MM.1S (cell line): ENCODE data around the gene ZBTB7B.

ENCODE experiments used
- DNase-seq: peaks from one replicate; pipeline ENCODE4 v3.0.0-alpha.2; 2015
- H2AFZ ChIP-seq: fragments of 300-600 bp; sonication (generic); 2 replicates; pipeline ENCODE4 v1.6.0; 2016; ENCODE audit warnings: antibody characterized with exemption, low read length
- H3F3A ChIP-seq: fragments of 300-600 bp; sonication (generic); 2 replicates; pipeline ENCODE4 v1.6.1; 2016; ENCODE audit warnings: mild to moderate bottlenecking, antibody characterized with exemption, low read length, moderate library complexity, mixed read lengths; ENCODE audit not compliant: insufficient read depth
- H3K27ac ChIP-seq: fragments of 300-600 bp; sonication (generic); 2 replicates; pipeline ENCODE4 v1.5.1; 2016; ENCODE audit warnings: mild to moderate bottlenecking, low read length
- H3K27me3 ChIP-seq: fragments of 300-600 bp; sonication (generic); replicated peaks from 2 replicates; pipeline ENCODE4 v1.6.0; 2016; ENCODE audit warnings: low read length; ENCODE audit not compliant: insufficient read depth
- H3K36me3 ChIP-seq: fragments of 300-600 bp; sonication (generic); replicated peaks from 2 replicates; pipeline ENCODE4 v1.6.1; 2016; ENCODE audit warnings: mild to moderate bottlenecking, low read length, mixed read lengths; ENCODE audit not compliant: insufficient read depth
- H3K4me1 ChIP-seq: fragments of 300-600 bp; sonication (generic); 2 replicates; pipeline ENCODE4 v1.6.1; 2016; ENCODE audit warnings: low read length, mixed read lengths
- H3K4me2 ChIP-seq: fragments of 300-600 bp; sonication (generic); 2 replicates; pipeline ENCODE4 v1.6.0; 2016; ENCODE audit warnings: low read depth, low read length
- H3K4me3 ChIP-seq: fragments of 300-600 bp; sonication (generic); 2 replicates; pipeline ENCODE4 v1.5.1; 2016; ENCODE audit warnings: low read length, mixed read lengths
- H3K79me2 ChIP-seq: fragments of 300-600 bp; sonication (generic); 2 replicates; pipeline ENCODE4 v1.6.1; 2016; ENCODE audit warnings: mixed run types, low read length, mixed read lengths
- H3K9ac ChIP-seq: fragments of 300-600 bp; sonication (generic); 2 replicates; pipeline ENCODE4 v1.6.1; 2016; ENCODE audit warnings: low read length, mixed read lengths
- H3K9me2 ChIP-seq: fragments of 300-600 bp; sonication (generic); replicated peaks from 2 replicates; pipeline ENCODE4 v1.6.1; 2016; ENCODE audit warnings: mild to moderate bottlenecking, low read length, mixed read lengths; ENCODE audit not compliant: insufficient read depth
- H3K9me3 ChIP-seq: fragments of 300-600 bp; sonication (generic); replicated peaks from 2 replicates; pipeline ENCODE4 v1.6.1; 2016; ENCODE audit warnings: mild to moderate bottlenecking, low read length, mixed read lengths; ENCODE audit not compliant: insufficient read depth
- H4K20me1 ChIP-seq: fragments of 300-600 bp; sonication (generic); 2 replicates; pipeline ENCODE4 v1.6.1; 2016; ENCODE audit warnings: mild to moderate bottlenecking, low read length, moderate library complexity, mixed read lengths; ENCODE audit not compliant: insufficient read depth
- EZH2 ChIP-seq: fragments of 300-600 bp; sonication (generic); optimal IDR thresholded peaks from 2 replicates; pipeline ENCODE3; 2017; ENCODE audit warnings: low read depth, mild to moderate bottlenecking, antibody characterized with exemption, low read length, mixed read lengths
- EZH2phosphoT487 ChIP-seq: fragments of 300-600 bp; sonication (generic); IDR thresholded peaks from 2 replicates; pipeline ENCODE4 v1.6.1; 2018; ENCODE audit warnings: antibody characterized with exemption, low read length
- TF ChIP-seq, protein P1 (sequence below): fragments of 300-600 bp; sonication (generic); IDR thresholded peaks from 2 replicates; pipeline ENCODE4 v1.5.1; 2016; ENCODE audit warnings: antibody characterized with exemption, low read length, mixed read lengths

ZBTB7B gene

DNA sequence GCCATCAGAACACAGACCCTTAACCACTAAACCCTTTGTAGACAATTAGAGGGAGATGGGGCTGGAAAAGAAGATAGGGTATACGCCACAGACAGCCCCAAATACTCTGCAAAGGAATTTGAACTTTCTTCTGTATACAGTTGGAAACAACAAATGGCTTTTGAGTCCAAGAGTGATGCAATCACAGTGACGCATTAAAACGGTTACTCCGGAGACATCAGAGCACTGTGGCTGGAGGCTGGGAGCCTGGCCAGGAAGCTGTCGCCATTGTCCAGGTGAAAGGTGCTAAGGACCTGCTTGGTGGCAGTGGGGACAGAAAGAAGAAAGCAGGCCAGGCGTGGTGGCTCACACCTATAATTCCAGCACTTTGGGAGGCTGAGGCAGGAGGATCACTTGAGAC lies 15.3 kb upstream of the ZBTB7B start:
- TF ChIP-seq, protein P1, sequence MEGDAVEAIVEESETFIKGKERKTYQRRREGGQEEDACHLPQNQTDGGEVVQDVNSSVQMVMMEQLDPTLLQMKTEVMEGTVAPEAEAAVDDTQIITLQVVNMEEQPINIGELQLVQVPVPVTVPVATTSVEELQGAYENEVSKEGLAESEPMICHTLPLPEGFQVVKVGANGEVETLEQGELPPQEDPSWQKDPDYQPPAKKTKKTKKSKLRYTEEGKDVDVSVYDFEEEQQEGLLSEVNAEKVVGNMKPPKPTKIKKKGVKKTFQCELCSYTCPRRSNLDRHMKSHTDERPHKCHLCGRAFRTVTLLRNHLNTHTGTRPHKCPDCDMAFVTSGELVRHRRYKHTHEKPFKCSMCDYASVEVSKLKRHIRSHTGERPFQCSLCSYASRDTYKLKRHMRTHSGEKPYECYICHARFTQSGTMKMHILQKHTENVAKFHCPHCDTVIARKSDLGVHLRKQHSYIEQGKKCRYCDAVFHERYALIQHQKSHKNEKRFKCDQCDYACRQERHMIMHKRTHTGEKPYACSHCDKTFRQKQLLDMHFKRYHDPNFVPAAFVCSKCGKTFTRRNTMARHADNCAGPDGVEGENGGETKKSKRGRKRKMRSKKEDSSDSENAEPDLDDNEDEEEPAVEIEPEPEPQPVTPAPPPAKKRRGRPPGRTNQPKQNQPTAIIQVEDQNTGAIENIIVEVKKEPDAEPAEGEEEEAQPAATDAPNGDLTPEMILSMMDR = no peak
- TF ChIP-seq EZH2phosphoT487 = no peak
- no peak for TF ChIP-seq EZH2
- DNase-seq = no peak
- Histone ChIP-seq H3K9ac (no peak overlapping the region), H3F3A (peaks cover 27% of the 10 kb centered on the region), H3K27ac (no peak overlapping the region), H3K79me2 (peaks cover 75% of the 10 kb centered on the region), H3K27me3 (no peaks in the 10 kb centered on the region), H3K4me2 (no peak overlapping the region), H3K4me3 (no peak overlapping the region), H4K20me1 (no peaks in the 10 kb centered on the region), H3K36me3 (peaks cover 16% of the 10 kb centered on the region), H3K9me3 (no peaks in the 10 kb centered on the region), H2AFZ (no peak overlapping the region), H3K9me2 (no peaks in the 10 kb centered on the region), H3K4me1 (peaks cover 4% of the 10 kb centered on the region; the same call in 1 of the 2 replicates)

DNA sequence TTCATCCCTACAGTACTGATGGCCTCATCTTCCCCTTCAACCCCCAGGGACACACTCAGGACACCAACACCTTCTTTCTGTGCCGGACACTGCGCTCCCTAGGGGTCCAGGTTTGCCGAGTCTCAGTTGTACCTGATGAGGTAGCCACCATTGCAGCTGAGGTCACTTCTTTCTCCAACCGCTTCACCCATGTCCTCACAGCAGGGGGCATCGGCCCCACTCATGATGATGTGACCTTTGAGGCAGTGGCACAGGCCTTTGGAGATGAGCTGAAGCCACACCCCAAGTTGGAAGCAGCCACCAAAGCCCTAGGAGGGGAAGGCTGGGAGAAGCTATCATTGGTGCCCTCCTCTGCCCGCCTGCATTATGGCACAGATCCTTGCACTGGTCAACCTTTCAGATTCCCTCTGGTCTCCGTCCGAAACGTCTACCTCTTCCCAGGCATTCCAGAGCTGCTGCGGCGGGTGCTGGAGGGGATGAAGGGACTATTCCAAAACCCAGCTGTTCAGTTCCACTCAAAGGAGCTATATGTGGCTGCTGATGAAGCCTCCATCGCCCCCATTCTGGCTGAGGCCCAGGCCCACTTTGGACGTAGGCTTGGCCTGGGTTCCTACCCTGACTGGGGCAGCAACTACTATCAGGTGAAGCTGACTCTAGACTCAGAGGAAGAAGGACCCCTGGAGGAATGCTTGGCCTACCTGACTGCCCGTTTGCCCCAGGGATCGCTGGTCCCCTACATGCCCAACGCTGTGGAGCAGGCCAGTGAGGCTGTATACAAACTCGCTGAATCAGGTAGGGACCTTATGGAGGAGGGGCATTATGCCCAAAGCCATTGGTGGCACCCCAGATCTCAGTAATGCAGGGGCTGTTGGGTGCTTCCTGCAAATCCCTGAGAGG lies 14.3 kb upstream of the ZBTB7B start:
- no peaks in the 10 kb centered on the region for H3K4me1 ChIP-seq
- peaks cover 69% of the 10 kb centered on the region for H3K79me2 ChIP-seq
- H3K4me2 ChIP-seq = no peak overlapping the region
- DNase-seq = peak; percentile 15
- TF ChIP-seq EZH2phosphoT487 = no peak
- TF ChIP-seq, protein P1 = peak; percentile 30
- no peaks in the 10 kb centered on the region for H4K20me1 ChIP-seq
- H3K27ac ChIP-seq = no peak overlapping the region
- peaks cover 24% of the 10 kb centered on the region for H3F3A ChIP-seq
- H3K9ac ChIP-seq = no peak overlapping the region
- H3K27me3 ChIP-seq = no peaks in the 10 kb centered on the region
- no peak overlapping the region for H2AFZ ChIP-seq
- H3K36me3 ChIP-seq = peaks cover 16% of the 10 kb centered on the region
- H3K9me2 ChIP-seq = no peaks in the 10 kb centered on the region
- no peak overlapping the region for H3K4me3 ChIP-seq
- no peaks in the 10 kb centered on the region for H3K9me3 ChIP-seq

- H2AFZ ChIP-seq = no peak overlapping the region
- no peaks in the 10 kb centered on the region for H4K20me1 ChIP-seq
- H3K4me3 ChIP-seq = no peak overlapping the region
- no peak overlapping the region for H3K4me2 ChIP-seq
- H3K27ac ChIP-seq = no peak overlapping the region
- DNase-seq = no peak
- H3K27me3 ChIP-seq = no peaks in the 10 kb centered on the region
- H3K36me3 ChIP-seq = peaks cover 16% of the 10 kb centered on the region
- H3K9me2 ChIP-seq = no peaks in the 10 kb centered on the region
- peaks cover 25% of the 10 kb centered on the region for H3F3A ChIP-seq
- peaks cover 4% of the 10 kb centered on the region; the same call in 1 of the 2 replicates for H3K4me1 ChIP-seq
- peaks cover 59% of the 10 kb centered on the region for H3K79me2 ChIP-seq
- no peaks in the 10 kb centered on the region for H3K9me3 ChIP-seq
- H3K9ac ChIP-seq = no peak overlapping the region
- TF ChIP-seq EZH2phosphoT487 = no peak
Measured at GRCh38 chr1:154989195-154989860, 13.3 kb upstream of the ZBTB7B start.
